Activated naive CD4-positive, alpha-beta T cell (primary cell): ENCODE measurements around the gene IL22.

Experiments used
- DNase-seq, 4 experiments: peaks; one replicate each; lab custom pipeline; 2025; lab: John Stamatoyannopoulos, UW

IL22 gene, protein sequence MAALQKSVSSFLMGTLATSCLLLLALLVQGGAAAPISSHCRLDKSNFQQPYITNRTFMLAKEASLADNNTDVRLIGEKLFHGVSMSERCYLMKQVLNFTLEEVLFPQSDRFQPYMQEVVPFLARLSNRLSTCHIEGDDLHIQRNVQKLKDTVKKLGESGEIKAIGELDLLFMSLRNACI

DNA sequence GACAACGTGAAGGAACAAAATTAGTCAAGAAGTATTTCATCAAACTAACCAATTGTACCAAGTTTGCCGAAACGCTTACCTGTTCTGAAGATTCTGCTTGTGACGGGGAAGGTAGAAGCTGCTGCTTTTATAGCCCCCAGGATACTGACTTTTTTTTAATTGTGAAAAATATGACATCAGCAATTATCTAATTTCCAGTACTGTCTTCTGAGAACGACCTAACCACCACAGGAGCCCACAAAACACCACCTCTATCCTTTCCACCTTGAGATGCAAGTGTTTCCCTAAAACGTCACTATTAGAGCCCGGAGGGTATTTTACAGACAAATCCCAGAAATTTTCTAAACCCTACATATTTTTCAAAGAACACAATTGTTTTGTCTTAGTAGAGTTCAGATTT, at the start of gene IL22:
IL22 (minus strand) TSS at position 101 of the 400 bp plus-strand sequence. CDS start 156 bp downstream, outside the sequence.
- no peak for DNase-seq

- no peak for DNase-seq
Observed at GRCh38 chr12:68297929-68298328, 44.5 kb upstream of the IL22 start.

GRCh38 chr12:68294251-68294650, 40.8 kb upstream of the IL22 start:
- no peak for DNase-seq

DNA sequence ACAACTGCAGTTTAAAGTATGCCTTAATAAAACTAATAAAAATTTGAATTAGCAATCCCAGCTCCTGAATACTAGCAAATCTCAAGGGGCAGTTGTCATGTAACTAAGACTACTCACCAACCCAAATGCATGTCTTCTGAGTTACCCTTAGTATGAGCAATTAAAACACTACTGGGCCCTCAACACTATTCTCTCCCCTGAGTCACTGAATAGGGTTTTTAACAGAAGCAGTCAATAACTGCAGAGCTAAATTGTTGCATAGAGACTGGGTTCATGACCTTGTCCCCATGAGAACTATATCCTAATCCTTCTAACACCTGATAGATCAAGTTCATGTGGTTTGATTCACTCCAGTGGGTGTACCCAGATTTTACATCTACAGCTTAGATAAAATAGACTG, 39.9 kb upstream of the IL22 start:
- no peak for DNase-seq

GRCh38 chr12:68292151-68292943, 38.9 kb upstream of the IL22 start:
- no peak for DNase-seq

- no peak for DNase-seq
Observed at GRCh38 chr12:68291396-68292036, 38.1 kb upstream of the IL22 start.

GRCh38 chr12:68290126-68290525, 36.7 kb upstream of the IL22 start:
- DNase-seq = no peak

DNA sequence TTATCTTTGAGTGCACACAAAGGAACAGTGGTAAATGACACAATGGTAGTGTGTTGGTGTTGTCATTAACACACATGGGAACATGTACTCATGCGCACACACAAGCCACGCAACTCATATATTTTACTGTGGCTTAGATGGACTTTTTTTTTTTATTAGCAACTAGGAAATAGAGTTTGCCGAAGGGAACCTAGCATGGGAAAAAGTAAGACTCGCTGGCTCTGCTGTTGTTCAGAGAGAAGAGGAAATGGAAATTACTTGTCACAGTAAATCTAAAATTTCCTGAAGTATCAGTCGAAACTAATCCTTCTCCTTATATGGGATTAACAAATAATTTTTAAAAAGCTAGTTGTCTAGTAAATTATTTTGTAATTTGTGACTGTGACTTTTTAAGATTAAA, 33.7 kb upstream of the IL22 start:
- no peak for DNase-seq

- DNase-seq = no peak
Observed at GRCh38 chr12:68286396-68286795, 33.0 kb upstream of the IL22 start.

- DNase-seq = no peak
Observed at GRCh38 chr12:68285541-68285940, 32.1 kb upstream of the IL22 start.

GRCh38 chr12:68281322-68282077, 28.1 kb upstream of the IL22 start:
- no peak for DNase-seq

DNA sequence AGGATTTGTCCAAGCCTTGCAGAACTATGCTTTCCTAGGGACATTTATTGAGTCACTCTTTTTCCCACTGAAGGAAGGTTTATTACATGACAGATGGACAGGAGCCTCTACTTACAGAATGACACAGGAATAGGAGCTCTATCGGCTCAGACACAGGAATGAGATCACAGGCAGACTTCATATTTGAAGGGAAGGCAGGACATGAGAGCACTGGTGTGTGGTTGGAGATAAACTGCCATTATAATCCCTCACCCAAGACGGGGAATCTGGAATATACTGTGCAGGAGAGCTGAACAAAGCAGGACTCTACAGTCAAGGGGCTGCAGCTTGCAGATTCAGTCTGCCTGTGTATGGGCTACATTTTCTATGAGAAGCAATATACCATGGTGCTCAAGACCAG, 26.8 kb upstream of the IL22 start:
- no peak for DNase-seq

- no peak for DNase-seq
Observed at GRCh38 chr12:68279227-68280054, 26.0 kb upstream of the IL22 start.

DNA sequence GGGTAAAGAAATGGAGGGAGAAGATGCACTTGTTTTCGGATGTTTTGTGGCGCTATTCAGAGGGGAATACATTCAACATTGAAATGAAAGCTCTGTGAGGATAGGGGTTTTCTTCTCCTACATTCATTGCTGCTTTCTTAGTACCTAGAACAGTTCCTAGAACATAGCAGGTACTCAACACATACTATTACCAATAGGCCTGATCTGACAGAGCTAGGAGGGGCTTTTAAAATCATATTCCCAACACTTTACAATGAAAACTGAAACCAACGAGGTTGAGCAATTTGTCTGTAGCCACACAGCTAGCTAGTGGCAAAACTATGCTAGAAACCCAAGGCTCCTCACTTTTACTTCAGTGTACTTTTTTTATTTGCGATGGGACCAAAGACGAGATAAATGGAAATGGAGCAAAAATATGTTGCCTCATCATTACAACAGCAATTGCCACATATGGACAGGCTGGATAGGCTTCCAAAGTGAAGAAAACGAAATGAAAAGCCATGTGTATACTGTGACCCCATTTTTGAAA, 23.1 kb upstream of the IL22 start:
- no peak for DNase-seq

GRCh38 chr12:68272732-68273131, 19.3 kb upstream of the IL22 start:
- DNase-seq = no peak

DNA sequence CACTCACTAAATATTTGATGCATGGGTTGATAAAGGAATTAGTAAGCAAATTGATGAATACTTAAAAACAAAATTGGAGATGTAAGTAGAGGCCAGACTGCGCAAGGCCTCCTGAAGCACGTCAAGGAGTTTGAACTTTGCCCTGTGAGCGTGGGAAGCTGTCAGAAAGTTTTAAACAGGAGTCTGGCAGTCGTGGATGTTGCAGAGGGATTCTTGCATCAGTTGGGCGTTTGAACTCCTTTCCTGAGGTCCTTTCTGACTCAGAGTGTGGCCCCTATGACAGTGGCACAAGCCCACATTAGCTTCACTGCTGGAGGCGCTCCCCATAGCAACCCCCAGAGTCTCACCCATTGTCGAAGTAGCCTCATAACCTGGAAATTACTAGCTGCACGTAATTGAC, 17.9 kb upstream of the IL22 start:
- DNase-seq = no peak

DNA sequence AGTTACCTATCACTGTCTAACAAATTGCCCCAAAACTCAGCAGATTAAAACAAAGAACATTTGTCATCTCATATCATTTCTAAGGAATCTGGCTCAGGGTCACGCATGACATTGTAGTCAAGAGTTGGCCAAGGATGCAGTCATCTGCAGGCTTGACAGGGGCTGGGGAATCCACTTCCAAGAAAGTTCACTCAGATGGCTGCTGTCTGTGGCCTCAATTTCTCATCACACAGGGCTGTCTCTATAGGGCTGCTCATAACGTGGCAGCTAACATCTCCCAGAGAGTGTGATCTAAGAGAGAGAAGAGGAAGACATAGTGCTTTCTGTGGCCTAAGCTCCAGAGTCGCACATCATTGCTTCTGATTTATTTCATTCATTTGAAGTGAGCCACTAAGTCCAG, 17.0 kb upstream of the IL22 start:
- DNase-seq = no peak

DNA sequence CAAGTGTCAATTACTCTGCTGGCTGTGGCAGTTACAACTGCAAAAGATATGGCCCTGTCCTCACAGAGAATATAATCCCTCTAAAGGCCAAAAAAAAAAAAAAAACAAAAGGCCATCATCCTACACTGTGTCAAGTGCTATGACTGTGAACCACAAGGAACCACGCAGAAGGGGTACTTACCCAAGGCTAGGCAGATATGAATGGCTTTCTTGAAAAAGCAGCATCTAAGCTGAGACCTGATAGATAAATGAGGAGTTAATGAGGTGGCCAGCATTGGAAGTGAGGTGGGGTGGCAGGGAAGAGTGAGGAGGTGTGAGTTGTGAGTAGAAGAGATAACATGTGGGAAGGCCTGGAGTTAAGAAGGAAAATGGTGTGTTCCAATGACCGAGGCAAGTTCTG, 16.4 kb upstream of the IL22 start:
- DNase-seq = no peak

DNA sequence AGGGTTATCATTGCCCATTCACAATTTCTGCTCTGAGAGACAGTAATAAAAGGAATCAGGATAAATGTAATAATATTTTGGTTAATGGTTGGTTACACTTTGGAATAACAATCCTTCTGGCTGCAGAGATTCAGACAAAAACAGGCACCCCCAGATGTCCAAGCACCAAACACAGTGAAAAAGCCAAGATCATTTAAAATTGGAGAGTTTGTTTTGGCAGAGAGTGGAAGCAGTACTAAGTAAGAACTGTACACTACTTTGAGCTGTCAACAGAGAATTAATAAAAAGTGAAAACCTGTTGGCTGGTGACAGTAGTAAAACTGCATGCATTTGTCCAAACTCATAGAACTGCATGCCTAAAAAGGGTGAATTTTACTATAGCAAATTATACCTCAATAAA, 15.6 kb upstream of the IL22 start:
- DNase-seq = no peak

DNA sequence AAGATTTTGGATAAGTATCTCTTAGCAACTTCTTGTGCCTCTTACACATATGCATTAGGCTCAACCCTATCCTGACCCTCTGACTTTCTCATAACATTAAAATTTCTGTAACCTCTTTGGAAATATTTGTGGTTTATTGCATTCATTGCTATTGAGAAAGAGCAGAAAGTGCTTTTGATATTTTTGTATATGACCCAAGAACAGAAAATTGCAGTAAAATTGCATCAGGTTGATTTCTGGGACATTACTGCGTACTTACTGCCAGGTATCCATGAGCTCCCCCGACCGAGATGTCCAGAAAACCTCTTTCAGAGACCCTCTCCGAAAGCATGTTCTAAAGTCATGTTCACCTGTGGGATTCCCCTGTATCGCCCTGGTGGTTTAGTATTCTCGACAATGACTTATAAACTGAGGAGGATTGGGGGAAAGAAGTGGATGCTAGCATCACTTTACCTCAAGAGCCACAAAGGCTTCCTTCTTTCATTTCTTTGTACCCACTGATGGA, 14.5 kb upstream of the IL22 start:
- no peak for DNase-seq

DNA sequence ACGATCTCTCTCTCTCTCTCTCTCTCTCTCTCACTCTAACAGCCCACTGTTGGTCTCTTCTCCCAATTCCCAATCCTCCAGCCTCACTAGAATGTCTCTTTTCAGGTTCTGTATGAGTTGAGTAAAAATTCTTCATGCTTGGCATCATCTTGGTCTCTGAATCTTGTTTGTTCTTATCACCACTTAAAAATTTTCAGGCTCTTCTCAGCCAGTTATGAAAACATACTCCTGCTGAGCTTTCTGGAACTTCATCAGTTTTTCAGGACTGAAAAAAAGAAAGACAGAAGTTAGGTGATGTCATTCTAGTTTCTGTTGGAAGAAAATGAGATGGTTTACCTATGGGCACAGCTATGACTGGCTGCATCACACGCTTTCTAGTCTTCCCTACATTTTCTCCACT, 11.5 kb upstream of the IL22 start:
- DNase-seq = no peak
